Stimulated activated CD4-positive, alpha-beta T cell treated with anti-CD3 and anti-CD28 coated beads, TNF-alpha, amount 100 ng/mL, for 24 hours (primary cell): ENCODE results near the gene TARP.

Experiments
- DNase-seq, 3 experiments: peaks; one replicate each; pipeline ENCODE4 v3.0.0-alpha.2; 2020; ENCODE audit warnings: low read depth in 3 of 3

TARP gene

GRCh38 chr7:38273286-38273995, at the start of gene TARP:
Gene TARP (minus strand): TSS chr7:38273636.
- DNase-seq: no peak

GRCh38 chr7:38323156-38323555, 49.7 kb upstream of the TARP start:
- DNase-seq: no peak

GRCh38 chr7:38322461-38322860, 49.0 kb upstream of the TARP start:
- DNase-seq: no peak

GRCh38 chr7:38321967-38322366, 48.5 kb upstream of the TARP start:
- no peak for DNase-seq

- no peak for DNase-seq
Measured at GRCh38 chr7:38321515-38321944, 48.1 kb upstream of the TARP start.

GRCh38 chr7:38321050-38321449, 47.6 kb upstream of the TARP start:
- DNase-seq: no peak

GRCh38 chr7:38319873-38320272, 46.4 kb upstream of the TARP start:
- DNase-seq: no peak

GRCh38 chr7:38318803-38319416, 45.5 kb upstream of the TARP start:
- DNase-seq: no peak

- no peak for DNase-seq
Measured at GRCh38 chr7:38318241-38318640, 44.8 kb upstream of the TARP start.

- DNase-seq: no peak
Measured at GRCh38 chr7:38317515-38317914, 44.1 kb upstream of the TARP start.

GRCh38 chr7:38316733-38317360, 43.4 kb upstream of the TARP start:
- DNase-seq: no peak

GRCh38 chr7:38315410-38315809, 42.0 kb upstream of the TARP start:
- DNase-seq: no peak

- DNase-seq: no peak
Measured at GRCh38 chr7:38312821-38313220, 39.4 kb upstream of the TARP start.

GRCh38 chr7:38311329-38311937, 38.0 kb upstream of the TARP start:
- no peak for DNase-seq

- DNase-seq: no peak
Measured at GRCh38 chr7:38310591-38311101, 37.2 kb upstream of the TARP start.

GRCh38 chr7:38309555-38309954, 36.1 kb upstream of the TARP start:
- no peak for DNase-seq

GRCh38 chr7:38308140-38308539, 34.7 kb upstream of the TARP start:
- DNase-seq: no peak

- no peak for DNase-seq
Measured at GRCh38 chr7:38307640-38308039, 34.2 kb upstream of the TARP start.

GRCh38 chr7:38306914-38307313, 33.5 kb upstream of the TARP start:
- DNase-seq: no peak

GRCh38 chr7:38306171-38306570, 32.7 kb upstream of the TARP start:
- no peak for DNase-seq

GRCh38 chr7:38303866-38304265, 30.4 kb upstream of the TARP start:
- DNase-seq: no peak

GRCh38 chr7:38300175-38300574, 26.7 kb upstream of the TARP start:
- no peak for DNase-seq
